Sigmoid colon (tissue), 4 donors: Measurements from ENCODE around the gene LINGO1.

Source experiments
- CTCF ChIP-seq, 4 experiments: fragments of 450-650 bp in 3 of 4; fragments of 200-600 bp in 1 of 4; IDR thresholded peaks; one replicate each; pipeline ENCODE4 v1.5.1; 2016 to 2019; ENCODE audit warnings: antibody characterized with exemption in 4 of 4, mild to moderate bottlenecking in 3 of 4, moderate library complexity in 2 of 4
- EP300 ChIP-seq, 4 donors: sonication (generic); formaldehyde crosslinking; IDR thresholded peaks; one replicate each; pipeline ENCODE4 v1.6.1; 2017; ENCODE audit warnings: antibody characterized with exemption in 4 of 4
- POLR2A ChIP-seq, 2 donors: fragments of 450-650 bp; IDR thresholded peaks; one replicate each; pipeline ENCODE4 v1.6.1; 2016; ENCODE audit warnings: antibody characterized with exemption in 2 of 2, mild to moderate bottlenecking in 2 of 2, moderate library complexity in 2 of 2

GRCh38 chr15:77571741-77572140, 61.0 kb downstream of the LINGO1 start:
- TF ChIP-seq CTCF (IDR thresholded peaks at IDR 0.05): no peak
- TF ChIP-seq POLR2A (IDR thresholded peaks at IDR 0.05): no peak
- TF ChIP-seq EP300 (IDR thresholded peaks at IDR 0.05): no peak
